ENCODE data around the gene SRPK1.

The SRPK1 gene

GRCh38 chr6:35900448-35900847 is 20.4 kb downstream of the SRPK1 start:
- Mint-ChIP-seq H3K27ac (no peak overlapping the region), H3K27me3 (ENCODE audit: low read depth) (no peaks in the 10 kb centered on the region), H3K36me3 (ENCODE audit: low read depth) (peaks cover 40% of the 10 kb centered on the region), H3K9me3 (no peaks in the 10 kb centered on the region), H3K4me3 (no peak overlapping the region), H3K4me1 (ENCODE audit: low read depth) (peaks cover 4% of the 10 kb centered on the region)
- DNase-seq (ENCODE audit: low spot score), result no peak

- Mint-ChIP-seq H3K36me3 (ENCODE audit: low read depth) (peaks cover 42% of the 10 kb centered on the region), H3K4me1 (ENCODE audit: low read depth) (peaks cover 12% of the 10 kb centered on the region), H3K9me3 (no peaks in the 10 kb centered on the region), H3K27ac (no peak overlapping the region), H3K4me3 (no peak overlapping the region), H3K27me3 (ENCODE audit: low read depth) (no peaks in the 10 kb centered on the region)
- DNase-seq (ENCODE audit: low spot score), result no peak
Measured at GRCh38 chr6:35898003-35898402, 22.9 kb downstream of the SRPK1 start.

- no peak overlapping the region for H3K4me3 Mint-ChIP-seq
- no peak overlapping the region for H3K27ac Mint-ChIP-seq
- DNase-seq (ENCODE audit: low spot score), result no peak
- H3K27me3 Mint-ChIP-seq (ENCODE audit: low read depth), result no peaks in the 10 kb centered on the region
- H3K36me3 Mint-ChIP-seq (ENCODE audit: low read depth), result peaks cover 41% of the 10 kb centered on the region
- no peaks in the 10 kb centered on the region for H3K9me3 Mint-ChIP-seq
- peaks cover 12% of the 10 kb centered on the region for H3K4me1 Mint-ChIP-seq (ENCODE audit: low read depth)
Measured at GRCh38 chr6:35897486-35897885, 23.4 kb downstream of the SRPK1 start.

- H3K27me3 Mint-ChIP-seq (ENCODE audit: low read depth), result no peaks in the 10 kb centered on the region
- H3K36me3 Mint-ChIP-seq (ENCODE audit: low read depth), result peaks cover 41% of the 10 kb centered on the region
- H3K9me3 Mint-ChIP-seq, result no peaks in the 10 kb centered on the region
- no peak overlapping the region for H3K27ac Mint-ChIP-seq
- no peak for DNase-seq (ENCODE audit: low spot score)
- no peak overlapping the region for H3K4me3 Mint-ChIP-seq
- peaks cover 12% of the 10 kb centered on the region for H3K4me1 Mint-ChIP-seq (ENCODE audit: low read depth)
Measured at GRCh38 chr6:35897036-35897435, 23.9 kb downstream of the SRPK1 start.

GRCh38 chr6:35896228-35896627 is 24.7 kb downstream of the SRPK1 start:
- Mint-ChIP-seq H3K27ac (no peak overlapping the region), H3K4me3 (no peak overlapping the region), H3K9me3 (no peaks in the 10 kb centered on the region), H3K27me3 (ENCODE audit: low read depth) (no peaks in the 10 kb centered on the region), H3K4me1 (ENCODE audit: low read depth) (peaks cover 12% of the 10 kb centered on the region), H3K36me3 (ENCODE audit: low read depth) (peaks cover 38% of the 10 kb centered on the region)
- no peak for DNase-seq (ENCODE audit: low spot score)

- Mint-ChIP-seq H3K4me1 (ENCODE audit: low read depth) (peaks cover 14% of the 10 kb centered on the region), H3K4me3 (no peak overlapping the region), H3K9me3 (no peaks in the 10 kb centered on the region), H3K27ac (no peak overlapping the region), H3K36me3 (ENCODE audit: low read depth) (peaks cover 35% of the 10 kb centered on the region), H3K27me3 (ENCODE audit: low read depth) (no peaks in the 10 kb centered on the region)
- DNase-seq (ENCODE audit: low spot score), result no peak
Measured at GRCh38 chr6:35895560-35895959, 25.3 kb downstream of the SRPK1 start.

GRCh38 chr6:35894776-35895175 is 26.1 kb downstream of the SRPK1 start:
- Mint-ChIP-seq H3K27ac (no peak overlapping the region), H3K4me1 (ENCODE audit: low read depth) (peaks cover 14% of the 10 kb centered on the region), H3K4me3 (no peak overlapping the region), H3K9me3 (no peaks in the 10 kb centered on the region), H3K36me3 (ENCODE audit: low read depth) (peaks cover 32% of the 10 kb centered on the region), H3K27me3 (ENCODE audit: low read depth) (no peaks in the 10 kb centered on the region)
- no peak for DNase-seq (ENCODE audit: low spot score)

- Mint-ChIP-seq H3K9me3 (no peaks in the 10 kb centered on the region), H3K4me3 (no peak overlapping the region), H3K4me1 (ENCODE audit: low read depth) (peaks cover 13% of the 10 kb centered on the region), H3K27ac (no peak overlapping the region), H3K36me3 (ENCODE audit: low read depth) (peaks cover 24% of the 10 kb centered on the region), H3K27me3 (ENCODE audit: low read depth) (no peaks in the 10 kb centered on the region)
- no peak for DNase-seq (ENCODE audit: low spot score)
Measured at GRCh38 chr6:35893246-35893645, 27.7 kb downstream of the SRPK1 start.

- Mint-ChIP-seq H3K36me3 (ENCODE audit: low read depth) (peaks cover 25% of the 10 kb centered on the region), H3K4me3 (no peak overlapping the region), H3K27me3 (ENCODE audit: low read depth) (no peaks in the 10 kb centered on the region), H3K27ac (no peak overlapping the region), H3K4me1 (ENCODE audit: low read depth) (peaks cover 13% of the 10 kb centered on the region), H3K9me3 (no peaks in the 10 kb centered on the region)
- DNase-seq (ENCODE audit: low spot score), result no peak
Measured at GRCh38 chr6:35892482-35892881, 28.4 kb downstream of the SRPK1 start.

- Mint-ChIP-seq H3K36me3 (ENCODE audit: low read depth) (peaks cover 68% of the 10 kb centered on the region), H3K27ac (no peak overlapping the region), H3K9me3 (peaks cover 22% of the 10 kb centered on the region)
Measured at GRCh38 chr6:35879151-35879550, 41.7 kb downstream of the SRPK1 start.

GRCh38 chr6:35876902-35877301 is 44.0 kb downstream of the SRPK1 start:
- Mint-ChIP-seq H3K4me3 (no peak overlapping the region), H3K27ac (no peak overlapping the region), H3K9me3 (peaks cover 21% of the 10 kb centered on the region), H3K27me3 (ENCODE audit: low read depth) (no peaks in the 10 kb centered on the region), H3K36me3 (ENCODE audit: low read depth) (peaks cover 63% of the 10 kb centered on the region), H3K4me1 (ENCODE audit: low read depth) (peaks cover 6% of the 10 kb centered on the region)
- DNase-seq (ENCODE audit: low spot score), result no peak

More at GRCh38 chr6:35879151-35879550, 41.7 kb downstream of the SRPK1 start:
- no peak overlapping the region for H3K4me3 Mint-ChIP-seq
- peaks cover 6% of the 10 kb centered on the region for H3K4me1 Mint-ChIP-seq (ENCODE audit: low read depth)
- H3K27me3 Mint-ChIP-seq (ENCODE audit: low read depth), result no peaks in the 10 kb centered on the region
- DNase-seq (ENCODE audit: low spot score), result no peak

- H3K27me3 Mint-ChIP-seq (ENCODE audit: low read depth), result no peaks in the 10 kb centered on the region
- no peak overlapping the region for H3K4me3 Mint-ChIP-seq
- peaks cover 6% of the 10 kb centered on the region for H3K4me1 Mint-ChIP-seq (ENCODE audit: low read depth)
- no peak overlapping the region for H3K27ac Mint-ChIP-seq
- peaks cover under 1% of the 10 kb centered on the region for H3K9me3 Mint-ChIP-seq
- peaks cover 53% of the 10 kb centered on the region for H3K36me3 Mint-ChIP-seq (ENCODE audit: low read depth)
- no peak for DNase-seq (ENCODE audit: low spot score)
Measured at GRCh38 chr6:35874730-35875129, 46.2 kb downstream of the SRPK1 start.

GRCh38 chr6:35859367-35859766 is 61.5 kb downstream of the SRPK1 start:
- no peaks in the 10 kb centered on the region for H3K27me3 Mint-ChIP-seq (ENCODE audit: low read depth)
- H3K36me3 Mint-ChIP-seq (ENCODE audit: low read depth), result peaks cover 61% of the 10 kb centered on the region

GRCh38 chr6:35857853-35858252 is 63.0 kb downstream of the SRPK1 start:
- H3K4me3 Mint-ChIP-seq, result no peak overlapping the region
- H3K4me1 Mint-ChIP-seq (ENCODE audit: low read depth), result no peaks in the 10 kb centered on the region
- no peak for DNase-seq (ENCODE audit: low spot score)
- H3K36me3 Mint-ChIP-seq (ENCODE audit: low read depth), result peaks cover 62% of the 10 kb centered on the region
- no peaks in the 10 kb centered on the region for H3K9me3 Mint-ChIP-seq
- no peaks in the 10 kb centered on the region for H3K27me3 Mint-ChIP-seq (ENCODE audit: low read depth)
- no peak overlapping the region for H3K27ac Mint-ChIP-seq

More at GRCh38 chr6:35859367-35859766, 61.5 kb downstream of the SRPK1 start:
- H3K4me3 Mint-ChIP-seq, result no peak overlapping the region
- no peak overlapping the region for H3K27ac Mint-ChIP-seq
- DNase-seq (ENCODE audit: low spot score), result no peak
- H3K4me1 Mint-ChIP-seq (ENCODE audit: low read depth), result no peaks in the 10 kb centered on the region
- no peaks in the 10 kb centered on the region for H3K9me3 Mint-ChIP-seq

- Mint-ChIP-seq H3K4me3 (no peak overlapping the region), H3K9me3 (no peaks in the 10 kb centered on the region), H3K4me1 (ENCODE audit: low read depth) (no peaks in the 10 kb centered on the region), H3K36me3 (ENCODE audit: low read depth) (peaks cover 67% of the 10 kb centered on the region), H3K27me3 (ENCODE audit: low read depth) (no peaks in the 10 kb centered on the region), H3K27ac (no peak overlapping the region)
- DNase-seq (ENCODE audit: low spot score), result no peak
Measured at GRCh38 chr6:35856250-35856649, 64.6 kb downstream of the SRPK1 start.
